SU-DHL-6 (cell line): ENCODE measurements around the gene CEND1.

ENCODE experiments used
- H2AFZ ChIP-seq: fragments of 200-600 bp; sonication (generic); 2 replicates; pipeline ENCODE4 v1.6.1; 2014; ENCODE audit warnings: low read depth, mild to moderate bottlenecking, moderate library complexity, mixed read lengths, antibody characterized with exemption, low read length; ENCODE audit not compliant: severe bottlenecking
- H3F3A ChIP-seq: fragments of 200-600 bp; shearing (Covaris generic); 2 replicates; pipeline ENCODE4 v1.6.0; 2016; ENCODE audit warnings: antibody characterized with exemption, mild to moderate bottlenecking; ENCODE audit not compliant: insufficient read depth
- H3K27ac ChIP-seq: fragments of 200-600 bp; sonication (generic); 2 replicates; pipeline ENCODE4 v1.5.1; 2016; ENCODE audit warnings: low read depth, mild to moderate bottlenecking, low read length, moderate library complexity, mixed read lengths
- H3K27me3 ChIP-seq: fragments of 200-600 bp; sonication (generic), shearing (Covaris generic); 2 replicates; pipeline ENCODE4 v1.6.0; 2014; ENCODE audit warnings: mild to moderate bottlenecking, low read length
- H3K36me3 ChIP-seq: fragments of 200-600 bp; sonication (generic); 2 replicates; pipeline ENCODE4 v1.6.1; 2014; ENCODE audit warnings: mild to moderate bottlenecking, low read length, mixed read lengths
- H3K4me2 ChIP-seq: fragments of 300-600, 200-600 bp; shearing (Covaris generic), sonication (generic); 2 replicates; pipeline ENCODE4 v1.6.0; 2014; ENCODE audit warnings: low read length, low read depth, mild to moderate bottlenecking; ENCODE audit not compliant: poor library complexity, severe bottlenecking
- H3K4me3 ChIP-seq: fragments of 200-600 bp; sonication (generic); 2 replicates; pipeline ENCODE4 v1.5.1; 2014; ENCODE audit warnings: antibody characterized with exemption, low read length, mild to moderate bottlenecking, mixed read lengths; ENCODE audit not compliant: insufficient read depth, poor library complexity, severe bottlenecking
- H3K79me2 ChIP-seq: fragments of 200-600 bp; sonication (generic); 2 replicates; pipeline ENCODE4 v1.6.1; 2014; ENCODE audit warnings: mild to moderate bottlenecking, low read length, moderate library complexity; ENCODE audit not compliant: insufficient read depth
- H3K9ac ChIP-seq: fragments of 200-600 bp; sonication (generic); 2 replicates; pipeline ENCODE4 v1.7.0; 2014; ENCODE audit warnings: mild to moderate bottlenecking, low read length
- H3K9me2 ChIP-seq: fragments of 200-600 bp; sonication (generic); replicated peaks from 2 replicates; pipeline ENCODE4 v1.6.1; 2014; ENCODE audit warnings: low read length; ENCODE audit not compliant: insufficient read depth
- H3K9me3 ChIP-seq: fragments of 200-600 bp; sonication (generic); 2 replicates; pipeline ENCODE4 v1.6.1; 2014; ENCODE audit warnings: low read length, mixed read lengths; ENCODE audit not compliant: insufficient read depth
- H4K20me1 ChIP-seq: fragments of 200-600 bp; sonication (generic); 2 replicates; pipeline ENCODE4 v1.6.1; 2014; ENCODE audit warnings: low read depth, mild to moderate bottlenecking, antibody characterized with exemption, low read length, moderate library complexity, mixed read lengths
- EZH2phosphoT487 ChIP-seq: fragments of 200-600 bp; sonication (generic), shearing (Covaris generic); conservative IDR thresholded peaks from 2 replicates; pipeline ENCODE4 v1.6.1; 2018; ENCODE audit warnings: mild to moderate bottlenecking, antibody characterized with exemption, low read length, moderate library complexity, mixed read lengths
- TF ChIP-seq, protein P1 (sequence below): fragments of 200-600 bp; sonication (generic); IDR thresholded peaks from one replicate; pipeline ENCODE4 v1.5.1; 2017; ENCODE audit warnings: antibody characterized with exemption, mild to moderate bottlenecking, low read length, moderate library complexity; ENCODE audit not compliant: insufficient read depth, poor library complexity, severe bottlenecking

CEND1 gene

DNA sequence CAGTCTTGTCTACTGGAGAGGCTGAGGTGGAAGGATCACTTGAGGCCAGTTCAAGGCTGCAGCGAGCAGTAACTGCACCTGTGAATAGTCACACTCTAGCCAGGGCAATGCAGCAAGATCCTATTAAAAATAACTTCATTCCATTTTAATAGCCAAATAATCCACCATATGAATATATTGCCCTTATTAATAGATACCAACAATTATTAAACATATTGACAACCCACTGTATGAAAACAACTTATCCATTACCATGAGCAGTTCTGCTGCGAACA, 23.0 kb downstream of the CEND1 start:
- H2AFZ ChIP-seq = no peak overlapping the region
- H3K4me3 ChIP-seq = no peak overlapping the region
- no peaks in the 10 kb centered on the region for H4K20me1 ChIP-seq
- no peak overlapping the region for H3K4me2 ChIP-seq
- H3K9me2 ChIP-seq = no peaks in the 10 kb centered on the region
- no peak for TF ChIP-seq EZH2phosphoT487
- TF ChIP-seq, protein P1, sequence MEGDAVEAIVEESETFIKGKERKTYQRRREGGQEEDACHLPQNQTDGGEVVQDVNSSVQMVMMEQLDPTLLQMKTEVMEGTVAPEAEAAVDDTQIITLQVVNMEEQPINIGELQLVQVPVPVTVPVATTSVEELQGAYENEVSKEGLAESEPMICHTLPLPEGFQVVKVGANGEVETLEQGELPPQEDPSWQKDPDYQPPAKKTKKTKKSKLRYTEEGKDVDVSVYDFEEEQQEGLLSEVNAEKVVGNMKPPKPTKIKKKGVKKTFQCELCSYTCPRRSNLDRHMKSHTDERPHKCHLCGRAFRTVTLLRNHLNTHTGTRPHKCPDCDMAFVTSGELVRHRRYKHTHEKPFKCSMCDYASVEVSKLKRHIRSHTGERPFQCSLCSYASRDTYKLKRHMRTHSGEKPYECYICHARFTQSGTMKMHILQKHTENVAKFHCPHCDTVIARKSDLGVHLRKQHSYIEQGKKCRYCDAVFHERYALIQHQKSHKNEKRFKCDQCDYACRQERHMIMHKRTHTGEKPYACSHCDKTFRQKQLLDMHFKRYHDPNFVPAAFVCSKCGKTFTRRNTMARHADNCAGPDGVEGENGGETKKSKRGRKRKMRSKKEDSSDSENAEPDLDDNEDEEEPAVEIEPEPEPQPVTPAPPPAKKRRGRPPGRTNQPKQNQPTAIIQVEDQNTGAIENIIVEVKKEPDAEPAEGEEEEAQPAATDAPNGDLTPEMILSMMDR = no peak
- peaks cover 9% of the 10 kb centered on the region for H3F3A ChIP-seq
- no peaks in the 10 kb centered on the region for H3K27me3 ChIP-seq
- H3K79me2 ChIP-seq = no peaks in the 10 kb centered on the region
- no peak overlapping the region for H3K27ac ChIP-seq
- H3K9me3 ChIP-seq = no peaks in the 10 kb centered on the region
- no peaks in the 10 kb centered on the region for H3K36me3 ChIP-seq
- H3K9ac ChIP-seq = no peak overlapping the region

DNA sequence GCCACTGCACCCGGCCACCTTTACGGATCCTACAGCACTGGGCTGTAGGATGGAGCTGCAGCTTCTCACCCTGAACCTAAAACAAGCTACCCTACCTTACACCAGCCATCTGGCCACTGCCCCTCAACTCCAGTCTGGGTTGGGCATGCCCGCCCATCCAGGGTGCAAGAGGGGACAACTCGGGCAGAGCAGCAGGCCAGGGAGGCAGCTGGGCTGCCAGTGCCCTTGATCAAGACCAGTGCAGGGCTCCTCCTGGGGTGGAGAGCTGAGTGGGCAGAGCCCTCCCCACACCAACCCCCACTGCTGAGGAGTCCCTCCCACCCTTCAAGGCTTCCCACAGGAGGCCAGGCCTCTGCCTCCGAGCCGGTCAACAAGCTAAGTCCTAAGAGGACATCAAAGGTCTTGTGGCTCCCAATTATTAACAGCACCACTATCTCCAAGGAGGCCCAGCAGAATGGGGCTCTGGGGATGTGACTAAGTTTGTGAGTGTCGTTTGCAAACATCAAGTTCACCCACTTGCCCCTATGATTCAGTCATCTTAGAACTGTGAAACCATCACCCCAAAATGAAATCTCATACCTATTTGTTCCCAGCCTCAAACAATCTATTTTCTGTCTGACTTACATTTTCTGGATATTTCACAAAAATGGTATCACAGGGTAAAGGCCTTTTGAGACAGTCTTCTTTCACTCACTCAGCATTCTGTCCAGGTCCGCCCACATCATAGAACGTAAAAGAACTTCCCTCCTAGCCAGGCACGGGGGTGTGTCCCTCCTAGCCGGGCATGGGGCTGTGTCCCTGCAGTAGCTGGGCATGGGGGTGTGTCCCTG, 23.6 kb downstream of the CEND1 start:
- peaks cover 12% of the 10 kb centered on the region for H3F3A ChIP-seq
- H3K9me3 ChIP-seq = no peaks in the 10 kb centered on the region
- no peak overlapping the region for H3K4me3 ChIP-seq
- no peaks in the 10 kb centered on the region for H3K79me2 ChIP-seq
- TF ChIP-seq EZH2phosphoT487 = no peak
- TF ChIP-seq, protein P1 = no peak
- no peaks in the 10 kb centered on the region for H4K20me1 ChIP-seq
- no peaks in the 10 kb centered on the region for H3K27me3 ChIP-seq
- no peak overlapping the region for H2AFZ ChIP-seq
- no peaks in the 10 kb centered on the region for H3K36me3 ChIP-seq
- no peak overlapping the region for H3K9ac ChIP-seq
- no peak overlapping the region for H3K27ac ChIP-seq
- no peak overlapping the region for H3K4me2 ChIP-seq
- no peaks in the 10 kb centered on the region for H3K9me2 ChIP-seq

DNA sequence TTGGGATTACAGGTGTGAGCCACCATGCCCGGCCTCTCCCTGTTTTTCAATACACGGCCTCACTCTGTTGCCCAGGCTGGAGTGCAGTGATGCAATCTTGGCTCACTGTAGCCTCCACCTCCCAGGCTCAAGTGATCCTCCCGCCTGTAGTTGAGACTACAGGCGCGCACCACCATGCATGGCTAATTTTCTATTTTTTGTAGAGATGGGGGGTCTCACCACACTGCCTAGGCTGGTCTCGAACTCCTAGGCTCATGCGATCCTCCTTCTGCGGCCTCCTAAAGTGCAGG, 24.1 kb downstream of the CEND1 start:
- H3K27ac ChIP-seq = no peak overlapping the region
- H3K36me3 ChIP-seq = no peaks in the 10 kb centered on the region
- no peaks in the 10 kb centered on the region for H4K20me1 ChIP-seq
- no peaks in the 10 kb centered on the region for H3K9me2 ChIP-seq
- no peak for TF ChIP-seq EZH2phosphoT487
- TF ChIP-seq, protein P1 = no peak
- H3K4me2 ChIP-seq = no peak overlapping the region
- peaks cover 14% of the 10 kb centered on the region for H3F3A ChIP-seq
- H3K27me3 ChIP-seq = no peaks in the 10 kb centered on the region
- H3K9me3 ChIP-seq = no peaks in the 10 kb centered on the region
- H3K4me3 ChIP-seq = no peak overlapping the region
- H3K79me2 ChIP-seq = no peaks in the 10 kb centered on the region
- H2AFZ ChIP-seq = no peak overlapping the region
- no peak overlapping the region for H3K9ac ChIP-seq
